Measurements from ENCODE around the gene EXPH5. TPM values are rescaled to one million over a fixed set of nuclear protein-coding genes. Genes with fewer than 3 reads are reported as not detected.

Gene EXPH5
- total RNA-seq, 1 experiment from 2014 or later = 2.1 TPM

GRCh38 chr11:108561535-108561991 is 32.0 kb downstream of the EXPH5 start:
- DNase-seq (ENCODE audit: low spot score) = no peak

- DNase-seq (ENCODE audit: low spot score) = no peak
Observed at GRCh38 chr11:108559904-108560303, 33.7 kb downstream of the EXPH5 start.

GRCh38 chr11:108559340-108559739 is 34.2 kb downstream of the EXPH5 start:
- peak; percentile 20 for DNase-seq (ENCODE audit: low spot score)

GRCh38 chr11:108558222-108558621 is 35.3 kb downstream of the EXPH5 start:
- no peak for DNase-seq (ENCODE audit: low spot score)

- no peak for DNase-seq (ENCODE audit: low spot score)
Observed at GRCh38 chr11:108556019-108556418, 37.5 kb downstream of the EXPH5 start.

GRCh38 chr11:108551651-108552462 is 41.7 kb downstream of the EXPH5 start:
- no peak for DNase-seq (ENCODE audit: low spot score)

GRCh38 chr11:108549319-108549885 is 44.2 kb downstream of the EXPH5 start:
- DNase-seq (ENCODE audit: low spot score) = no peak

GRCh38 chr11:108545909-108546501 is 47.6 kb downstream of the EXPH5 start:
- DNase-seq (ENCODE audit: low spot score) = no peak

- no peak for DNase-seq (ENCODE audit: low spot score)
Observed at GRCh38 chr11:108543316-108543964, 50.1 kb downstream of the EXPH5 start.

- DNase-seq (ENCODE audit: low spot score) = no peak
Observed at GRCh38 chr11:108541531-108541930, 52.0 kb downstream of the EXPH5 start.

GRCh38 chr11:108538502-108538901 is 55.1 kb downstream of the EXPH5 start:
- DNase-seq (ENCODE audit: low spot score) = no peak

GRCh38 chr11:108538022-108538424 is 55.5 kb downstream of the EXPH5 start:
- DNase-seq (ENCODE audit: low spot score) = no peak

- no peak for DNase-seq (ENCODE audit: low spot score)
Observed at GRCh38 chr11:108536783-108537182, 56.8 kb downstream of the EXPH5 start.

- no peak for DNase-seq (ENCODE audit: low spot score)
Observed at GRCh38 chr11:108535384-108535955, 58.1 kb downstream of the EXPH5 start.

- no peak for DNase-seq (ENCODE audit: low spot score)
Observed at GRCh38 chr11:108534274-108534882, 59.2 kb downstream of the EXPH5 start.

GRCh38 chr11:108530426-108530825 is 63.1 kb downstream of the EXPH5 start:
- no peak for DNase-seq (ENCODE audit: low spot score)

GRCh38 chr11:108527382-108527781 is 66.2 kb downstream of the EXPH5 start:
- DNase-seq (ENCODE audit: low spot score) = no peak

- DNase-seq (ENCODE audit: low spot score) = no peak
Observed at GRCh38 chr11:108525161-108525560, 68.4 kb downstream of the EXPH5 start.

- no peak for DNase-seq (ENCODE audit: low spot score)
Observed at GRCh38 chr11:108524422-108524821, 69.1 kb downstream of the EXPH5 start.

GRCh38 chr11:108522318-108522717 is 71.2 kb downstream of the EXPH5 start:
- no peak for DNase-seq (ENCODE audit: low spot score)

GRCh38 chr11:108518581-108518980 is 75.0 kb downstream of the EXPH5 start:
- no peak for DNase-seq (ENCODE audit: low spot score)

GRCh38 chr11:108516125-108516524 is 77.4 kb downstream of the EXPH5 start:
- DNase-seq (ENCODE audit: low spot score) = no peak
